Panc1 (cell line): ENCODE data around the gene ZNF540.

Source experiments
- CTCF ChIP-seq: fragments of 450-650 bp; IDR thresholded peaks from 2 replicates; pipeline ENCODE4 v1.5.1; 2017; ENCODE audit warnings: mild to moderate bottlenecking
- POLR2AphosphoS5 ChIP-seq: IDR thresholded peaks from 2 replicates; pipeline ENCODE4 v1.6.1; 2012; ENCODE audit warnings: mild to moderate bottlenecking, low read depth, low read length, moderate library complexity
- REST ChIP-seq, 2 experiments: IDR thresholded peaks; 2 replicates each; pipeline ENCODE4 v1.6.1; 2011 to 2012; ENCODE audit warnings: low read depth in 2 of 2, control low read depth in 1 of 2, low read length in 1 of 2, mild to moderate bottlenecking in 1 of 2, moderate library complexity in 1 of 2; ENCODE audit not compliant: insufficient read depth in 1 of 2

GRCh38 chr19:37594304-37594981 is at the start of gene ZNF540, which contains the start of gene ZNF571:
- TF ChIP-seq CTCF (no peak), REST (IDR thresholded peaks at IDR 0.05; ENCODE audit: insufficient read depth in 1 of 2, low read depth in 2 of 2, low read length in 1 of 2) (no peak), POLR2AphosphoS5 (peak; percentile 84)
